Mesenchymal stem cell (in vitro differentiated cells and primary cell): ENCODE results near the gene NRG3.

ENCODE experiments used
- DNase-seq: peaks from one replicate; pipeline ENCODE4 v3.0.0-alpha.2; 2013
- H2AFZ ChIP-seq: one replicate; pipeline ENCODE4 v1.6.1; 2013; ENCODE audit warnings: low read depth, mild to moderate bottlenecking, control low read depth, inconsistent platforms, low read length, moderate library complexity
- H2AK5ac ChIP-seq: 2 replicates; pipeline ENCODE4 v1.6.1; 2013; ENCODE audit warnings: low read length, moderate library complexity, mild to moderate bottlenecking, inconsistent platforms; ENCODE audit not compliant: severe bottlenecking
- H2BK120ac ChIP-seq: one replicate; pipeline ENCODE4 v1.6.1; 2013; ENCODE audit warnings: low read depth, mild to moderate bottlenecking, inconsistent platforms, low read length, moderate library complexity
- H2BK12ac ChIP-seq, 2 experiments: one replicate each; pipeline ENCODE4 v1.6.1; 2013; ENCODE audit warnings: inconsistent platforms in 2 of 2, low read length in 2 of 2, mild to moderate bottlenecking in 2 of 2, moderate library complexity in 2 of 2, control low read depth in 1 of 2
- H2BK15ac ChIP-seq: one replicate; pipeline ENCODE4 v1.6.1; 2013; ENCODE audit warnings: mild to moderate bottlenecking, low read depth, inconsistent platforms; ENCODE audit not compliant: poor library complexity, severe bottlenecking
- H2BK5ac ChIP-seq: 2 replicates; pipeline ENCODE4 v1.6.1; 2013; ENCODE audit warnings: low read depth, mild to moderate bottlenecking, low read length, control low read depth, inconsistent platforms; ENCODE audit not compliant: poor library complexity, severe bottlenecking
- H3K14ac ChIP-seq, 2 experiments: one replicate each; pipeline ENCODE4 v1.6.1; 2013; ENCODE audit warnings: inconsistent platforms in 2 of 2, low read length in 2 of 2, control low read depth in 1 of 2, mild to moderate bottlenecking in 1 of 2, moderate library complexity in 1 of 2
- H3K18ac ChIP-seq, 2 experiments: one replicate each; pipeline ENCODE4 v1.6.1; 2013; ENCODE audit warnings: inconsistent platforms in 2 of 2, low read length in 2 of 2, control low read depth in 1 of 2, low read depth in 1 of 2, mild to moderate bottlenecking in 1 of 2
- H3K23ac ChIP-seq, 2 experiments: one replicate each; pipeline ENCODE4 v1.6.1; 2013; ENCODE audit warnings: inconsistent platforms in 2 of 2, low read length in 2 of 2, mild to moderate bottlenecking in 2 of 2, moderate library complexity in 2 of 2, control low read depth in 1 of 2
- H3K27ac ChIP-seq: 2 replicates; pipeline ENCODE4 v1.5.1; 2013; ENCODE audit warnings: mild to moderate bottlenecking, moderate library complexity, low read length, control low read depth, inconsistent platforms; ENCODE audit not compliant: poor library complexity, severe bottlenecking
- H3K27me3 ChIP-seq, 2 experiments: 2 replicates each; pipeline versions ENCODE4 v1.6.1 to v1.7.0; 2013; ENCODE audit warnings: low read length in 2 of 2, mild to moderate bottlenecking in 2 of 2, moderate library complexity in 2 of 2, control low read depth in 1 of 2, inconsistent platforms in 1 of 2; ENCODE audit not compliant: control insufficient read depth in 1 of 2, insufficient read depth in 1 of 2
- H3K36me3 ChIP-seq, 2 experiments: 2 replicates each; pipeline versions ENCODE4 v1.6.1 to v1.7.0; 2013; ENCODE audit warnings: low read length in 2 of 2, control low read depth in 1 of 2, inconsistent platforms in 1 of 2, low read depth in 1 of 2, mild to moderate bottlenecking in 1 of 2; ENCODE audit not compliant: insufficient read depth in 2 of 2, control insufficient read depth in 1 of 2
- H3K4ac ChIP-seq, 2 experiments: one replicate each; pipeline ENCODE4 v1.6.1; 2013; ENCODE audit warnings: inconsistent platforms in 2 of 2, low read length in 2 of 2, mild to moderate bottlenecking in 2 of 2, moderate library complexity in 2 of 2, control low read depth in 1 of 2, low read depth in 1 of 2
- H3K4me1 ChIP-seq: 2 replicates; pipeline ENCODE4 v1.6.1; 2013; ENCODE audit warnings: low read depth, low read length, control low read depth; ENCODE audit not compliant: control insufficient read depth, insufficient read depth
- H3K4me2 ChIP-seq: 2 replicates; pipeline ENCODE4 v1.6.1; 2013; ENCODE audit warnings: low read length, mild to moderate bottlenecking, inconsistent platforms; ENCODE audit not compliant: poor library complexity, severe bottlenecking
- H3K4me3 ChIP-seq, 2 experiments: 2 replicates each; pipeline versions ENCODE4 v1.5.1 to v1.7.0; 2013; ENCODE audit warnings: low read length in 2 of 2, mild to moderate bottlenecking in 2 of 2, control low read depth in 1 of 2, low read depth in 1 of 2; ENCODE audit not compliant: insufficient read depth in 1 of 2
- H3K79me1 ChIP-seq: replicated peaks from 2 replicates; pipeline ENCODE4 v1.6.1; 2013; ENCODE audit warnings: mild to moderate bottlenecking, control low read depth, low read length, inconsistent platforms; ENCODE audit not compliant: poor library complexity, severe bottlenecking
- H3K9ac ChIP-seq: 2 replicates; pipeline ENCODE4 v1.7.0; 2013; ENCODE audit warnings: mild to moderate bottlenecking, low read length, moderate library complexity
- H3K9me3 ChIP-seq: 2 replicates; pipeline ENCODE4 v1.7.0; 2013; ENCODE audit warnings: mild to moderate bottlenecking, low read length; ENCODE audit not compliant: control insufficient read depth
- H4K8ac ChIP-seq: one replicate; pipeline ENCODE4 v1.6.1; 2013; ENCODE audit warnings: inconsistent platforms, mild to moderate bottlenecking, low read length, moderate library complexity
- H4K91ac ChIP-seq: one replicate; pipeline ENCODE4 v1.6.1; 2013; ENCODE audit warnings: mild to moderate bottlenecking, low read length, inconsistent platforms
- WGBS: methylation state at CpG from one replicate; pipeline ENCODE4 v1.1.7; 2013; ENCODE audit warnings: mixed read lengths; 5-methylcytosine and 5-hydroxymethylcytosine counted together

NRG3 gene

GRCh38 chr10:82506680-82507376, 631.8 kb downstream of the NRG3 start:
- H4K91ac ChIP-seq = no peak overlapping the region
- no peak overlapping the region for H3K4me2 ChIP-seq
- no peak overlapping the region for H3K14ac ChIP-seq
- no peak overlapping the region for H3K18ac ChIP-seq
- H3K36me3 ChIP-seq = no peaks in the 10 kb centered on the region
- no peaks in the 10 kb centered on the region for H3K27me3 ChIP-seq
- no peak overlapping the region for H3K23ac ChIP-seq
- no peak overlapping the region for H3K9ac ChIP-seq
- H2BK120ac ChIP-seq = no peak overlapping the region
- H3K4me3 ChIP-seq = no peak overlapping the region
- 83% methylated on average over 3 of the region's 3 CpGs for WGBS
- no peak overlapping the region for H3K4ac ChIP-seq
- H3K4me1 ChIP-seq = no peaks in the 10 kb centered on the region
- H2AK5ac ChIP-seq = no peak overlapping the region
- no peak overlapping the region for H2AFZ ChIP-seq
- no peak for DNase-seq
- no peak overlapping the region for H2BK5ac ChIP-seq
- H2BK12ac ChIP-seq = no peak overlapping the region
- H3K9me3 ChIP-seq = no peaks in the 10 kb centered on the region
- H2BK15ac ChIP-seq = no peak overlapping the region
- no peak overlapping the region for H4K8ac ChIP-seq
- no peak overlapping the region for H3K27ac ChIP-seq
- no peaks in the 10 kb centered on the region for H3K79me1 ChIP-seq

DNA sequence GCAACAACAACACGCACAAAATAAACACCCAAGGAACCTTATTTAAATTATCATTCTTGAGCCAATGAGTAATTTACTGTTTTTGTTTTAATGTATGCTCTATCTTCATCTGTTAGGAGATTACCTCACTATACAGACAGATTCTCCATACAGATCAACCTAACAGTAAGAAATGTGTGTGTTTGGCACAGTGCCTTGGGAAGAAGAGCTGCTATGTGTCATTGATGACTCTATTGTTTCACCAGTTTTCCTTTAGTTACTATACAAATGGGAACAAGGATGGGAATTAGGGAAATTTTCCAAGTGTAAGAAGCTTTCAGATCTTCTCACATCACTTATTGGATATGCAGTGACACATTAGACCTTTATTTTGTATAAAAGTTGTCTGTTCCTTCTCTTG, 640.3 kb downstream of the NRG3 start:
- no CpG with 5 or more reads among the region's 1 CpG for WGBS
- Histone ChIP-seq H3K18ac (no peak overlapping the region), H3K9ac (no peak overlapping the region)

DNA sequence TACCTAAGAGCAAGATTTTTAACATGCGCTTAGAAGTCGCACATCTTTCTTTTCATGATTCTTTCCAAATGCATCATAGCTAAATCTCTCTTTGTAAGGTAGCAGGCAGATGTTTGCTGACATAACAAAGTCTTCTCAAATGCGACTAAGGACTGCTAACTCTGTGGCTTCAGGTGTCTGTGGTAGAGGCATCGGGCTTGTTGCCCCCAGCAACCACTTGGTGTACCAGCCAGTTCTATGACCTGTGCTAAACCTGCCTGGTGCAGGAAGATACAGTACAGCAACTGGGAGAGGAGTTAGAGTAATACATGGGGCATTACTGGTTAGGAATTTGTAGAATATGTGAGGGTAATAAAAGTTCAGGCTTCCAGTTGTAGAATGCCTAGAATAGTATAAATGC, 654.1 kb downstream of the NRG3 start:
- Histone ChIP-seq H2AFZ (no peak overlapping the region), H2BK15ac (no peak overlapping the region), H3K27me3 (no peaks in the 10 kb centered on the region), H3K4me2 (no peak overlapping the region), H3K79me1 (no peaks in the 10 kb centered on the region), H2BK12ac (no peak overlapping the region), H3K4me1 (no peaks in the 10 kb centered on the region), H4K8ac (no peak overlapping the region), H3K9ac (no peak overlapping the region), H3K18ac (no peak overlapping the region), H3K27ac (no peak overlapping the region), H3K14ac (no peak overlapping the region), H4K91ac (no peak overlapping the region), H3K23ac (no peak overlapping the region), H3K4ac (no peak overlapping the region), H3K4me3 (no peak overlapping the region), H2BK5ac (no peak overlapping the region), H2BK120ac (no peak overlapping the region), H3K36me3 (no peaks in the 10 kb centered on the region), H2AK5ac (no peak overlapping the region), H3K9me3 (no peaks in the 10 kb centered on the region)
- no peak for DNase-seq
- WGBS = 93% methylated on average over 4 of the region's 4 CpGs

More for the DNA sequence above, 640.3 kb downstream of the NRG3 start:
- no peak overlapping the region for H4K8ac ChIP-seq
- no peak overlapping the region for H3K4me2 ChIP-seq
- no peak overlapping the region for H4K91ac ChIP-seq
- no peak overlapping the region for H3K4ac ChIP-seq
- H2BK12ac ChIP-seq = no peak overlapping the region
- no peak overlapping the region for H3K4me3 ChIP-seq
- H3K4me1 ChIP-seq = no peaks in the 10 kb centered on the region
- no peaks in the 10 kb centered on the region for H3K36me3 ChIP-seq
- no peaks in the 10 kb centered on the region for H3K79me1 ChIP-seq
- no peak overlapping the region for H3K27ac ChIP-seq
- H2AK5ac ChIP-seq = no peak overlapping the region
- no peak overlapping the region for H2BK120ac ChIP-seq
- DNase-seq = no peak
- no peak overlapping the region for H3K14ac ChIP-seq
- no peak overlapping the region for H3K23ac ChIP-seq
- H2AFZ ChIP-seq = no peak overlapping the region
- H3K27me3 ChIP-seq = no peaks in the 10 kb centered on the region
- no peak overlapping the region for H2BK15ac ChIP-seq
- H2BK5ac ChIP-seq = no peak overlapping the region
- H3K9me3 ChIP-seq = no peaks in the 10 kb centered on the region

DNA sequence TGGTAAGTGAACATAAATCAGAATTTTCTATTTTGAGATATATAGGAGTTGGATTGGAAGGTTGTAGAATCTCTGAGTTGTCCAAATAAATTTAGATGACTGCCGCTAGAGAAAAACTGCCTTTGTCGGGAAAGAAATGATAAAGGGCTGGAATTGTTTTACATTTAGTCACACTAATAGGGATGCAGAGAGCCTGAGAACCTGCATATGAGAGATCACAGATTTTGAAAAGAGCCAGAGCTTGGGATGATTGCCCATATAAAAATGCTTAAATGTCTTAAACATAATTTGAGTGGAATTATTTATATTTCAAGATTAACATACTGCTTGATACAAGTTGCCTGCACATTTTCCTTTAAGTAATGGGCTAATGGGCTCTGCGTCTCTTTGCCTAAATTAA, 660.5 kb downstream of the NRG3 start:
- H3K4me3 ChIP-seq = no peak overlapping the region
- no peaks in the 10 kb centered on the region for H3K9me3 ChIP-seq
- H2BK12ac ChIP-seq = no peak overlapping the region
- no peaks in the 10 kb centered on the region for H3K79me1 ChIP-seq
- no peaks in the 10 kb centered on the region for H3K4me1 ChIP-seq
- H4K8ac ChIP-seq = no peak overlapping the region
- no peak overlapping the region for H2BK120ac ChIP-seq
- WGBS = 84% methylated on average over 2 of the region's 3 CpGs
- no peaks in the 10 kb centered on the region for H3K27me3 ChIP-seq
- no peak for DNase-seq
- H3K14ac ChIP-seq = no peak overlapping the region
- H3K27ac ChIP-seq = no peak overlapping the region
- no peak overlapping the region for H2AFZ ChIP-seq
- no peak overlapping the region for H2BK5ac ChIP-seq
- no peak overlapping the region for H3K4ac ChIP-seq
- no peak overlapping the region for H2AK5ac ChIP-seq
- H3K9ac ChIP-seq = no peak overlapping the region
- H3K23ac ChIP-seq = no peak overlapping the region
- H4K91ac ChIP-seq = no peak overlapping the region
- no peak overlapping the region for H3K4me2 ChIP-seq
- no peaks in the 10 kb centered on the region for H3K36me3 ChIP-seq
- H2BK15ac ChIP-seq = no peak overlapping the region
- H3K18ac ChIP-seq = no peak overlapping the region
